HepG2 (cell line): ENCODE data around the gene UVSSA. TPM values are rescaled to one million over a fixed set of nuclear protein-coding genes. Genes with fewer than 3 reads are reported as not detected.

Experiments used
- CBX1 ChIP-seq: IDR thresholded peaks from one replicate; pipeline ENCODE4 v1.6.1; 2016; ENCODE audit warnings: antibody characterized with exemption, low read depth
- DBP ChIP-seq: sonication (generic); formaldehyde crosslinking; IDR thresholded peaks from 2 replicates; pipeline ENCODE4 v1.4.0; 2020; ENCODE audit warnings: missing genetic modification reagents; ENCODE audit errors: not compliant biosample characterization
- HMGXB4 ChIP-seq, 2 experiments: sonication (generic) in 1 of 2; formaldehyde crosslinking in 1 of 2; IDR thresholded peaks; 2 replicates each; pipeline versions ENCODE4 v1.4.0 to v1.6.1; 2018 to 2020; ENCODE audit warnings: missing genetic modification reagents in 2 of 2, borderline replicate concordance in 1 of 2, low read depth in 1 of 2, mild to moderate bottlenecking in 1 of 2, missing biosample characterization in 1 of 2
- KMT2B ChIP-seq: IDR thresholded peaks from 2 replicates; pipeline ENCODE4 v1.6.1; 2016; ENCODE audit warnings: missing genetic modification reagents, missing compliant biosample characterization
- MTA3 ChIP-seq: sonication (generic); formaldehyde crosslinking; IDR thresholded peaks from 2 replicates; pipeline ENCODE4 v1.4.0; 2020; ENCODE audit warnings: missing genetic modification reagents
- MTF2 ChIP-seq: sonication (generic); formaldehyde crosslinking; IDR thresholded peaks from 2 replicates; pipeline ENCODE4 v1.5.0; 2020; ENCODE audit warnings: missing genetic modification reagents, borderline replicate concordance
- NR0B2 ChIP-seq: sonication (generic); formaldehyde crosslinking; IDR thresholded peaks from 2 replicates; pipeline ENCODE4 v1.4.0; 2020; ENCODE audit warnings: mild to moderate bottlenecking, missing genetic modification reagents
- SCMH1 ChIP-seq: sonication (generic); formaldehyde crosslinking; IDR thresholded peaks from 2 replicates; pipeline ENCODE4 v1.9.0; 2021; ENCODE audit warnings: missing genetic modification reagents, mild to moderate bottlenecking, borderline replicate concordance
- SOX13 ChIP-seq, 3 experiments: fragments of 450-650 bp in 1 of 3; sonication (generic) in 1 of 3; formaldehyde crosslinking in 1 of 3; IDR thresholded peaks in 2 of 3; conservative IDR thresholded peaks in 1 of 3; 2 replicates each; pipeline versions ENCODE4 v1.5.0 to v1.6.1; 2016 to 2020; ENCODE audit warnings: antibody characterized with exemption in 1 of 3, mild to moderate bottlenecking in 1 of 3, missing compliant biosample characterization in 1 of 3, missing genetic modification reagents in 1 of 3, moderate library complexity in 1 of 3
- TEF ChIP-seq: sonication (generic); formaldehyde crosslinking; IDR thresholded peaks from 2 replicates; pipeline ENCODE4 v1.5.0; 2020; ENCODE audit warnings: missing genetic modification reagents
- TRAFD1 ChIP-seq: sonication (generic); formaldehyde crosslinking; IDR thresholded peaks from 2 replicates; pipeline ENCODE4 v1.5.1; 2020; ENCODE audit warnings: missing genetic modification reagents, mild to moderate bottlenecking, borderline replicate concordance
- ZFP82 ChIP-seq: sonication (generic); formaldehyde crosslinking; IDR thresholded peaks from 2 replicates; pipeline ENCODE4 v1.5.1; 2020; ENCODE audit warnings: mild to moderate bottlenecking, missing genetic modification reagents, borderline replicate concordance
- ZNF224 ChIP-seq: sonication (generic); formaldehyde crosslinking; IDR thresholded peaks from 2 replicates; pipeline ENCODE4 v1.5.0; 2020; ENCODE audit warnings: mild to moderate bottlenecking, missing genetic modification reagents
- ZNF275 ChIP-seq: sonication (generic); formaldehyde crosslinking; IDR thresholded peaks from 2 replicates; pipeline ENCODE4 v1.8.0; 2022; ENCODE audit warnings: missing genetic modification reagents, mild to moderate bottlenecking, inconsistent platforms, borderline replicate concordance
- ZNF331 ChIP-seq: sonication (generic); formaldehyde crosslinking; IDR thresholded peaks from 2 replicates; pipeline ENCODE4 v1.4.0; 2020; ENCODE audit warnings: missing genetic modification reagents
- ZNF350 ChIP-seq: sonication (generic); formaldehyde crosslinking; IDR thresholded peaks from 2 replicates; pipeline ENCODE4 v1.4.0; 2020; ENCODE audit warnings: mild to moderate bottlenecking, low read depth, missing genetic modification reagents, borderline replicate concordance
- ZNF556 ChIP-seq: sonication (generic); formaldehyde crosslinking; IDR thresholded peaks from 2 replicates; pipeline ENCODE4 v1.4.0; 2020; ENCODE audit warnings: mild to moderate bottlenecking, missing genetic modification reagents, borderline replicate concordance
- ZNF703 ChIP-seq: sonication (generic); formaldehyde crosslinking; IDR thresholded peaks from 2 replicates; pipeline ENCODE4 v1.5.1; 2020; ENCODE audit warnings: missing genetic modification reagents, mild to moderate bottlenecking, moderate library complexity, borderline replicate concordance
- ZNF746 ChIP-seq: sonication (generic); formaldehyde crosslinking; IDR thresholded peaks from 2 replicates; pipeline ENCODE4 v1.8.0; 2022; ENCODE audit warnings: mild to moderate bottlenecking, missing genetic modification reagents
- ZNF773 ChIP-seq: sonication (generic); formaldehyde crosslinking; IDR thresholded peaks from 2 replicates; pipeline ENCODE4 v1.4.0; 2020; ENCODE audit warnings: missing genetic modification reagents, borderline replicate concordance
- polyA plus RNA-seq, 8 experiments: library from polyadenylated mRNA; depleted of rRNA in 3 of 8; stranded (reverse) in 7 of 8; unstranded in 1 of 8; fragments of >200 nt; fragmentation: Illumina TruSeq in 4 of 8; extraction: Trizol in 4 of 8; gene quantifications; 2 replicates each; pipeline versions ENCODE4 v1.2.1 to v1.2.3, GENCODE V29; 2011 to 2016; ENCODE audit warnings: low read depth in 4 of 8, missing spikeins in 1 of 8, mixed read lengths in 1 of 8; ENCODE audit not compliant: insufficient read depth in 1 of 8
- total RNA-seq, 5 experiments: library from RNA; depleted of rRNA; stranded (reverse); fragments of >200 nt; fragmentation: Illumina TruSeq; extraction: Trizol; gene quantifications; 2 replicates each; pipeline ENCODE4 v1.2.3, GENCODE V29; 2016; ENCODE audit warnings: low read depth in 1 of 5

The UVSSA gene
- total and polyA plus RNA-seq, 2 of the 13 experiments (the other 11 are each of a cell fraction or from before 2014, with no cell fraction given) = 4.6 to 8.4 TPM

- peak; percentile 99 for TF ChIP-seq KMT2B (CRISPR knock-in tag)
- TF ChIP-seq HMGXB4 (CRISPR knock-in tag; IDR thresholded peaks at IDR 0.05; ENCODE audit: borderline replicate concordance in 1 of 2, low read depth in 1 of 2) = peak; percentile 79 to 97; a peak in 3 of 4 replicates
- peak; percentile 98 for TF ChIP-seq ZNF350
- TF ChIP-seq CBX1 = no peak
- peak; percentile 100 for TF ChIP-seq ZNF556 (CRISPR knock-in tag)
- peak; percentile 100 for TF ChIP-seq ZFP82
- TF ChIP-seq ZNF224 (CRISPR knock-in tag) = peak; percentile 99
- peak; percentile 100 for TF ChIP-seq ZNF773
- TF ChIP-seq TRAFD1 = peak; percentile 95; the same call in 1 of the 2 replicates
- peak; percentile 100 for TF ChIP-seq DBP (CRISPR knock-in tag)
- TF ChIP-seq ZNF703 = peak; percentile 99
- no peak for TF ChIP-seq SOX13 (IDR thresholded peaks at IDR 0.05)
- peak in 1 of 2 experiments; percentile 96; a peak in 2 of 4 replicates for TF ChIP-seq SOX13 (CRISPR knock-in tag; conservative IDR thresholded peaks at IDR 0.05 in 1 of 2, IDR thresholded peaks at IDR 0.05 in 1 of 2)
- peak; percentile 99 for TF ChIP-seq ZNF746
- TF ChIP-seq MTF2 (CRISPR knock-in tag) = peak; percentile 100
- peak; percentile 99 for TF ChIP-seq MTA3 (CRISPR knock-in tag)
- TF ChIP-seq TEF (CRISPR knock-in tag) = peak; percentile 100
- peak; percentile 100 for TF ChIP-seq ZNF275 (CRISPR knock-in tag)
- TF ChIP-seq NR0B2 (CRISPR knock-in tag) = peak; percentile 100
- TF ChIP-seq SCMH1 (CRISPR knock-in tag) = peak; percentile 93
- peak; percentile 100 for TF ChIP-seq ZNF331 (CRISPR knock-in tag)
These were observed 63.7 kb downstream of the UVSSA start (continued) for GRCh38 chr4:1410491-1411325.
